GM12872 (cell line): ENCODE results near the gene TOR4A.

Experiments used
- TF ChIP-seq, protein P1 (sequence below): IDR thresholded peaks from 3 replicates; pipeline ENCODE4 v1.5.1; 2011; ENCODE audit warnings: low read depth, mild to moderate bottlenecking, low read length, moderate library complexity; ENCODE audit not compliant: insufficient read depth

Gene TOR4A

GRCh38 chr9:137306066-137306849 lies 28.7 kb downstream of the TOR4A start:
- TF ChIP-seq, protein P1, sequence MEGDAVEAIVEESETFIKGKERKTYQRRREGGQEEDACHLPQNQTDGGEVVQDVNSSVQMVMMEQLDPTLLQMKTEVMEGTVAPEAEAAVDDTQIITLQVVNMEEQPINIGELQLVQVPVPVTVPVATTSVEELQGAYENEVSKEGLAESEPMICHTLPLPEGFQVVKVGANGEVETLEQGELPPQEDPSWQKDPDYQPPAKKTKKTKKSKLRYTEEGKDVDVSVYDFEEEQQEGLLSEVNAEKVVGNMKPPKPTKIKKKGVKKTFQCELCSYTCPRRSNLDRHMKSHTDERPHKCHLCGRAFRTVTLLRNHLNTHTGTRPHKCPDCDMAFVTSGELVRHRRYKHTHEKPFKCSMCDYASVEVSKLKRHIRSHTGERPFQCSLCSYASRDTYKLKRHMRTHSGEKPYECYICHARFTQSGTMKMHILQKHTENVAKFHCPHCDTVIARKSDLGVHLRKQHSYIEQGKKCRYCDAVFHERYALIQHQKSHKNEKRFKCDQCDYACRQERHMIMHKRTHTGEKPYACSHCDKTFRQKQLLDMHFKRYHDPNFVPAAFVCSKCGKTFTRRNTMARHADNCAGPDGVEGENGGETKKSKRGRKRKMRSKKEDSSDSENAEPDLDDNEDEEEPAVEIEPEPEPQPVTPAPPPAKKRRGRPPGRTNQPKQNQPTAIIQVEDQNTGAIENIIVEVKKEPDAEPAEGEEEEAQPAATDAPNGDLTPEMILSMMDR = no peak

GRCh38 chr9:137306850-137307254 lies 29.3 kb downstream of the TOR4A start:
- TF ChIP-seq, protein P1 = no peak

DNA sequence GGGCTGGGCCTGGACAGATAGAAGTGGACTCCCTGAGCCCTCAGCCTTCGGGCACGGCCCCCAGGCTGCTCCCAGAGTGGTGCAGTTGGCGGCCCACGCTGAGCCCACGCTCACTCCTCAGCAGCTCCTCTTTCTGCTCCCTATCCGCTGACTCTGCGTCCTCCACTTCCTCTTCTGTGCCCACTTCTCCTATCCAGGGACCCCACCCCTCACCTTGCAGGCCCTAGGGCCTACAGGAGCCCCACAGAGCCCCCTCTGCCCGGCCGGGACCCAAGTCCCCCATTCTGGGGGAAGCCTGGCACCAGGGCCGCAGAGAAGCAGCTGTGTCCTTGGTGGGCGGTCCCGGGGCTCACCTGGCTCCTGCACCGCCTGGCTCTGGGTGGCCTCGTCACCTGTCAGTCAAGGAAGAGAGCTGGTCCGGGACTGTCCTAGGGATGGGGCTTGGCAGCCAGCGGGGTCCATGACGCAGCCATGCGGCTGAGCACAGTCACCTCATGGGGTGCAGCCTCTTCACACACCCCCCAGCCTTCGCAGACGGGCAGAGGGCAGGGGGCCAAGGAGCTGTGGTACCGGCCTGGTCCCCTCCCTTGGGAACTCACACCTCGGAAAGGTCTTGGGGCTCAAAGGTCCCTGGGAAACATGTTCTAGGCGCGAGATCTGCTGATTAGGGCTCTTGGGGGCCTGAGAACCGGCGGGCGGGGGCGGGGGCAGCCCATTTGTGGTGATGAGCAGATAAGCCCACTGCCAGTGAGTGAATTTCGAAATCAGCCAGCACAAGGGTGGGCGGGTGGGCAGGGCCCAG lies 29.9 kb downstream of the TOR4A start:
- TF ChIP-seq, protein P1 = no peak

- TF ChIP-seq, protein P1 = no peak
Measured at GRCh38 chr9:137308057-137308619, 30.6 kb downstream of the TOR4A start.

DNA sequence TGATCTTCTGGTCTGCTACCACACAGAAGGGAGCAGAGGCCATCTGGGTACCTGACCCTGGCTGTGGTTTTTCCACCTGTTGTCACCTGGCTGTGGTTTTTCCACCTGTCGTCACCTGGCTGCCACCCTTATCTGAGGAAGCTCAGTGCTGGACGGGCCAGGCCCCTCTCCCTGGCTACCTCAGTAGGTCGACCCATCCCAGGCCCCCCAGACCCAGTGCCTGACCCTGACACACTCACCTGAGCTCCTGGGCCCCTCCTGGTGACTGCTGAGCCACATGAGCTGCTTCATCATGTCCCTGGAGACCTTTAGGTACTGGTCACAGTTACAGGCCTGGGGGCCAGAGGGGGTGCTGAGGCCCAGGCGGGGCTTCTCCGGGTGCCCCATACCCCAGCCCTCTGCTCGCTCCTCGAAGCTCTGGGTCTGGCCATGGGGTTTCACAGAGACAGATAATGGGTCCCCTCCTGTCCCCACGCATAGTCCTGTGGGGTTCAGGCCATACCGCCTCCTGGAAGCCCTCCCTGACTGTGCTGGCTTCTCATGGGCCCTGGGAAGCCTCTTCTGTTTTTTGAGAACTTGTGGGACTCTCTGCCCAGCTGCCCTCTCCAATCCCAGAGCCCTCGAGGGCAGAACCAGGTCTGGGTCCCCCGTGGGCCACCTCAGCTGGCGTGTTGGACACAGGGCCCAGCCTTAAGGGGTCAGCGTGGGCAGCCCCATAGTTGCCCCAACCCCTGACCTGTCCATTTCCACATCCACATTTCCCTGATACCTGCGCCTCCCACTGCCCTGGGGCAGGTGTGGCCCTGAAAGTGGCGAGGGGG lies 32.1 kb downstream of the TOR4A start:
- TF ChIP-seq, protein P1 = no peak

- TF ChIP-seq, protein P1 = no peak
Measured at GRCh38 chr9:137310189-137311052, 32.9 kb downstream of the TOR4A start.
